Retinal pigment epithelial cell (primary cell): ENCODE data around the gene OCEL1.

Experiments
- DNase-seq: peaks from one replicate; pipeline ENCODE4 v3.0.0-alpha.2; 2010; ENCODE audit warnings: low read depth
- H3K4me3 ChIP-seq: 2 replicates; pipeline ENCODE4 v1.5.1; 2011; ENCODE audit warnings: mild to moderate bottlenecking, low read length, control low read depth, moderate library complexity
- CTCF ChIP-seq: conservative IDR thresholded peaks from 2 replicates; pipeline ENCODE4 v1.5.1; 2011; ENCODE audit warnings: low read depth, low read length, control low read depth, inconsistent platforms

OCEL1 gene

GRCh38 chr19:17248011-17248776 is 22.2 kb downstream of the OCEL1 start:
- H3K4me3 ChIP-seq, result no peak overlapping the region
- no peak for TF ChIP-seq CTCF
- no peak for DNase-seq

- no peak for DNase-seq
- no peak for TF ChIP-seq CTCF
- no peak overlapping the region for H3K4me3 ChIP-seq
Observed at GRCh38 chr19:17249887-17250548, 24.0 kb downstream of the OCEL1 start.

- no peak overlapping the region for H3K4me3 ChIP-seq
- no peak for DNase-seq
- no peak for TF ChIP-seq CTCF
Observed at GRCh38 chr19:17254636-17255035, 28.6 kb downstream of the OCEL1 start.

- TF ChIP-seq CTCF, result no peak
- DNase-seq, result no peak
- H3K4me3 ChIP-seq, result no peak overlapping the region
Observed at GRCh38 chr19:17255150-17255621, 29.2 kb downstream of the OCEL1 start.

GRCh38 chr19:17256130-17256529 is 30.1 kb downstream of the OCEL1 start:
- no peak for DNase-seq
- no peak overlapping the region for H3K4me3 ChIP-seq
- TF ChIP-seq CTCF, result no peak

GRCh38 chr19:17259118-17259780 is 33.2 kb downstream of the OCEL1 start:
- no peak for DNase-seq
- no peak overlapping the region for H3K4me3 ChIP-seq
- no peak for TF ChIP-seq CTCF
